ENCODE data around the gene HOMEZ.

- TF ChIP-seq CTCF (IDR thresholded peaks at IDR 0.05; ENCODE audit: extremely low read depth in 1 of 2, insufficient read depth in 1 of 2, low read depth in 1 of 2, low read length in 2 of 2), result no peak
- TF ChIP-seq MYC (IDR thresholded peaks at IDR 0.05; ENCODE audit: low read depth, low read length), result no peak
- no peak for TF ChIP-seq POLR2AphosphoS5 (IDR thresholded peaks at IDR 0.05; ENCODE audit: insufficient read depth, low read depth, low read length)
- no peak for TF ChIP-seq POLR2A (IDR thresholded peaks at IDR 0.05; ENCODE audit: low read depth, low read length)
- TF ChIP-seq EZH2 (IDR thresholded peaks at IDR 0.05; ENCODE audit: borderline replicate concordance, low read depth, low read length, severe bottlenecking), result no peak
- no peak for TF ChIP-seq MAX (IDR thresholded peaks at IDR 0.05; ENCODE audit: insufficient read depth, insufficient read length)
- TF ChIP-seq GATA2 (IDR thresholded peaks at IDR 0.05; ENCODE audit: insufficient read depth, insufficient read length, low read depth, low read length), result no peak
Measured at GRCh38 chr14:23285530-23286019, 357 bp downstream of the HOMEZ start.

Measured in endothelial cell of umbilical vein (primary cell).